H1 (cell line): ENCODE data around the gene PYURF. TPM values are rescaled to one million over a fixed set of nuclear protein-coding genes. Genes with fewer than 3 reads are reported as not detected.

Source experiments
- EZH2 ChIP-seq: fragments of 200-600 bp; sonication (generic); IDR thresholded peaks from 2 replicates; pipeline ENCODE4 v1.7.1; 2012; ENCODE audit warnings: low read depth, mild to moderate bottlenecking, moderate library complexity, low read length, inconsistent platforms; ENCODE audit not compliant: severe bottlenecking
- RNF2 ChIP-seq: fragments of 200-900, 300-1000 bp; sonication (generic); IDR thresholded peaks from 2 replicates; pipeline ENCODE4 v1.7.1; 2016; ENCODE audit warnings: borderline replicate concordance, low read depth, mild to moderate bottlenecking, antibody characterized with exemption, low read length; ENCODE audit not compliant: poor library complexity, severe bottlenecking; ENCODE audit errors: missing control alignments
- RXRA ChIP-seq: IDR thresholded peaks from 2 replicates; pipeline ENCODE4 v1.6.1; 2011; ENCODE audit warnings: low read depth, mild to moderate bottlenecking, low read length, moderate library complexity; ENCODE audit not compliant: insufficient read depth
- SIRT6 ChIP-seq: IDR thresholded peaks from one replicate; pipeline ENCODE4 v1.7.1; 2012; ENCODE audit warnings: low read length, inconsistent platforms
- polyA plus RNA-seq, 7 experiments: library from polyadenylated mRNA; depleted of rRNA in 3 of 7; stranded (reverse) in 5 of 7; unstranded in 2 of 7; fragments of >200 nt in 5 of 7; fragments of 200-250 nt in 2 of 7; gene quantifications; 1 replicate in 5 of 7; 2 replicates in 1 of 7; 4 replicates in 1 of 7; pipeline versions ENCODE4 v1.2.1 to v1.2.3, GENCODE V29; 2011 to 2013; ENCODE audit warnings: missing spikeins in 2 of 7, mixed read lengths in 2 of 7
- total RNA-seq: library from RNA; stranded (reverse); fragmentation: NEBNext Ultra II Directional; extraction: Animal tissue kit (Norgen Biotek cat#: 25700); gene quantifications from 2 replicates; pipeline ENCODE4 v1.2.1, GENCODE V29; 2021

The PYURF gene
- total and polyA plus RNA-seq, 2 of the 8 experiments (the other 6 are each of a cell fraction or from before 2014, with no cell fraction given) = 31.6 to 44.8 TPM

DNA sequence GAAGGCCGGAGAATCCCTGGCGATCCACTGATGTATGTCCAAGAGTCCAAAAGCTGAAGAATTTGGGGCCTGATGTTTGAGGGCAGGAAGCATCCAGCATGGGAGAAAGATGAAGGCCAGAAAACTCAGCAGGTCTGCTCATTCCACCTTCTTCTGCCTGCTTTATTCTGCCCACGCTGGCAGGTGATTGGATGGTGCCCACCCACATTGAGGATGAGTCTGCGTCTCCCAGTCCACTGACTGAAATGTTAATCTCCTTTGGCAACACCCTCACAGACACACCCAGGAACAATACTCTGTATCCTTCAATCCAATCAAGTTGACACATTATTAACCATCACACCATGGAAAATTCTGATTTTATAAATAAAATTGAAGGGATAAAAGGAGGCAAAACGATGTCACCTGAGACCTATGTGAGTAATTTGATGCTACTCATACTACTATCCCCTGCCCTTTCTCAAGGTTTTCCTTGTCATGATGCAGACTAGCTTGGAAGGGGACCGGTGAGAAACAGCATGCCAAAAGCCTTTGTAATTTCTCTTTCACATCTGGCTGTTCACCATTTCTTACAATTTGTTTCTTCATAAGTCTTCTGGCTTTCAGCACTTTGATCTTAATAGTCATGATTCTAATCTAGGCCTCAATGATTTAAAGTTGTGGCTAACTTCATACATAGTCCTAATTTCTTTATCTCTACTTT is 9.7 kb upstream of the PYURF start (continued):
- TF ChIP-seq SIRT6 (no peak), RNF2 (no peak), RXRA (no peak), EZH2 (no peak)
